Measurements from ENCODE around the gene EFNA2.

EFNA2 gene

DNA sequence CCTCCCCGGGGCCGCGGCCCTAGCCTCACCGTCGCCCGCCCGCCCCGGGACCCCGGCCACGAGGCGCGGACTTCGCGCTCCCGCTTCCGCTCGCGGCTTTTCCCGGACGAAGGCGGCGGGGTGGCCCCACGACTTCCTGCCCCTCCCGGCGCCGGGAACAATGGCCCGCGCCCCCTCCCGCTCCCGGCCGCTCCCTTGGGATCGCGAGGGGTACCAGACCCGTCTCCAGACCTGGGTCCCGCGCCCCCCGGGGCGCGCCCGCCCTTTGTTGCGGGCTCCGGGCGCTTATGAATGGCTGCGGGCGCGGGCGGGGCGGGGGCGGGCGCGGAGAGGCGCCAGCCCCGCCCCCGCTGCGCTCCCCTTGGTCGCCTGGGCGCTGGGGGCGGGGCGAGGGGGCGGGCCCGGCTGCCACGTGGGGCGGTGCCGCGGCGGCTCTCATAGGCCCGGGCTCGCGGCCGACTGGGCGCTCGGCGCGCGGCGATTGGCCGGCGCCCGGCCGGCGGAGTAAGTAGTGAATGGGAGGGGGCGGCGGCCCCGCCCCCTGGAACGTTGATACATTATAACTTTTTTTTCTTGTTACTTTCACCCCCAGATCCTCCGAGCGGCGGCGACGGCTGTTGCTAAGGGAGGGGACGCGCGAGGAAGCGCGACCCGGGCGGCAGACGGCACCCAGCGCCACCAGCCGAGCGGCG, 36.2 kb upstream of the EFNA2 start:
- peak; percentile 88 for DNase-seq (ENCODE audit: low read depth)

DNA sequence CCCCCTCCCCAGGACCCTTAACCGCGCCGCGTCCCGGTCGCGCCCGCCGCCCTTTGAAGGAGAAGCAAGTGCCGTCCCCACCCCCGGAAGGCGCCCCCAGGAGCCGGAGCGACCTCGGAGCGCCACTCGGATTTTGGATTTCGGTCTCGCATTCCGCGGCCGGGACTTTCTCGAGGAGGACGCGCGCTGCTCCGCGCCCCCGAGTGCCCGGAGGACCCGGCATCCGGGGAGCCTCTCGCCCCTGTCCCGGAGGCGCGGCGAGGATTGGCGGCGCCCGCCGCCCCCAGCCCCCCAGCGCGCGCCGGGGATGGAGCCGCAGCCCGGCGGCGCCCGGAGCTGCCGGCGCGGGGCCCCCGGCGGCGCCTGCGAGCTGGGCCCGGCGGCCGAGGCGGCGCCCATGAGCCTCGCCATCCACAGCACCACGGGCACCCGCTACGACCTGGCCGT, 35.7 kb upstream of the EFNA2 start:
- DNase-seq (ENCODE audit: low read depth), result no peak

DNA sequence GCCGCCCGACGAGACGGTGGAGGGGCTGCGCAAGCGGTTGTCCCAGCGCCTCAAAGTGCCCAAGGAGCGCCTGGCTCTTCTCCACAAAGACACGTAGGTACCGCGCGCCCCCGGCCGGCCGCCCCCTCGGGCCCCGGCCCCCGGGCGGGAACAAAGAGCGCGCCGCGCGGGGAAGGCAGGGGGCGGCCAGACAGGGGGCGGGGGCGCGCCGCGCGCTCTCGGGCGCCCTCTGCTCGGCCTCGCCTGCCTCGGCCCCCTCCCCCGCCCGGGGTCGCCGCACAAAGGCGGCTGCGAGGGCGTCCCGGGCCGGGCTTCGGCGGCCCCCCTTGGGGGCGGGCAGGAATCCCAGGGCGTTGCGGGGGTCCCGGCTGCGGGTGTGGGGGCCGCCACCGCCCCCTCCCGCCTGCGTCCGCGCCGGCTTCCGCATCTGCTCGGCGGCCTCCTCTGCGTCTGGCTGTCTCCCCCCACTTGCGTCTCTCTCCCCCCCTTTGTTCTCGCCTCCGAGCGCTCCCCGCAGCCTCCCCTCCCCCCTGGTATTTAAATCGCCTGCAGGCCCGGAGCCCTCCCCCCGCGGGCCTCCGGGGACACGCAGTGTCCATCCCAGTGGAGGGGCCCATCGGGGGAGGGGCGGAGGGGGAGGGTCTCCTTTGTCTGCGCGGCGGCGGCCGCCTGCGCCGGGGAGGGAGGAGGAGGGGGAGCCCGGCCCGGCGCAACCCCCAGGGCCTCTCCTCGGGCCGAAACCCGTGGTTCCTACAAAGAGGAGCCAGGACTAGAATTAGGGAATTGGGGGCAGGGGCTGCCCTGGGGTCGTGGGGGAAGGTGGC, 35.0 kb upstream of the EFNA2 start:
- peak; percentile 43 for DNase-seq (ENCODE audit: low read depth)

DNA sequence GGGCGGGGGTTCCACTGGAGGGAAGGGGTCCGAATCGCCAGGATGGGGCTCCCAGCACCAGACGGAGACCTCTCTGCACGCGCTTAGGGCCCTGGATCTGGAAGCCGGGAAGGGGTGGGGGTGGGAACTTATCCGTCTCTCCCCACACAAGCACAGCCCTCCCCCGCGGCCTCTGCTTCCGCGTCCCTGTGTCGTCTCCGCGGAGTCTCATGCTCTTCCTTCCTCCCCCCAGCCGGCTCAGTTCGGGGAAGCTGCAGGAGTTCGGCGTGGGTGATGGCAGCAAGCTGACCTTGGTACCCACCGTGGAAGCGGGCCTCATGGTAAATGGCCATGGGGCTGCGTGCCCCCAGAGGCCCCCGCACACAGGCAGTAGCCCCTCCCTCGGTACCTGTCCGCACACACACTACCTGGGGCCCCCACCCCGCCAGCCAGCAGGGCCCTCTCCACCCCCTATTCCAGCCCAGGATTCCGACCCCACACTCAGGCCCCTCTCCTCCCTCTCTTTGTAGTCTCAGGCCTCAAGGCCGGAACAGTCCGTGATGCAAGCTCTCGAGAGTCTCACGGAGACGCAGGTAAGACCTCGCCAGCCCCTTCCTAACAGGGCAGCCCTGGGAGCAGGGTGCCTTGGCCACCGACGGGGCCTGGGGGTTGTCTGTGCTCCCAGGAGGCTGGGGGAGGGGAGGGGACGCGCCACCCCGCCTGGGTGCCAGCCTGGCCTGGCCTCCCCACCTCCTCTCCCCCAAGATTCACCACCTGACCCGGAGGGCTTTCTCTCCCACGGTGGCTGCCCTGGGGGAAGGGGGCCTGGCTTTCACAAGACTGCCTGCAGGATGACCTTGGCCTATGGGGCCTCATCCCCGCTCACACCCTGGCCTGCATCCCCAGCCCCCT, 34.1 kb upstream of the EFNA2 start:
- DNase-seq (ENCODE audit: low read depth), result no peak

DNA sequence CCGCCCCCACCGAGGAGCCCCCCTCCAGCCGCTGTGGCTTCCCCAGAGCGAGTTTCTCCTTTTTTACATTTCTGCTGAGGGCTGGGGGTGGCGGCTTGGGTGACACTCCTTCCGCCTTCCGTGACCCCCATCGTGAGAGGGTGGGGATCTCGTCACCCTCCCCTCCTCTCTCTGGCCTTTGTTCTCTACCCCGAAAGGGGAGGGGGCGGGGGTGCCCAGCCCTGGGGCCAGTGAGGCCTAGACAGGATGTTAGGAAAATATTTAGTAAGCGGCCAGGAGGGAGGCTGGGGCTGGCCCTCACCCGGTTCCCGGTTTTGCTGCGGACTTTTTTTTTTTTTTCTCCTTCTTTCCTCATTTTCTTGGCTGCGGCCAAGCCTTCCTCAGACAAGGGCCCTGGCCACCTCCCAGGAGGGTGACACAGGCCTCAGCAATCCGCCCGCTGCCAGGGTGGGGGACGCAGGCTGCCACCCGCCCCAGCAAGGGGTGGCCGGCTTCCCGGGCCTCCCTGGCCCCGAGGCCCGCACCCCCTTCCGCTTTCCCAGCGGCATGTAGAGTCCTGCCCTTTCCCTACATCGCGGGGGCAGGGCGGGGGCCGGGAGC, 33.4 kb upstream of the EFNA2 start:
- peak; percentile 65 for DNase-seq (ENCODE audit: low read depth)

DNA sequence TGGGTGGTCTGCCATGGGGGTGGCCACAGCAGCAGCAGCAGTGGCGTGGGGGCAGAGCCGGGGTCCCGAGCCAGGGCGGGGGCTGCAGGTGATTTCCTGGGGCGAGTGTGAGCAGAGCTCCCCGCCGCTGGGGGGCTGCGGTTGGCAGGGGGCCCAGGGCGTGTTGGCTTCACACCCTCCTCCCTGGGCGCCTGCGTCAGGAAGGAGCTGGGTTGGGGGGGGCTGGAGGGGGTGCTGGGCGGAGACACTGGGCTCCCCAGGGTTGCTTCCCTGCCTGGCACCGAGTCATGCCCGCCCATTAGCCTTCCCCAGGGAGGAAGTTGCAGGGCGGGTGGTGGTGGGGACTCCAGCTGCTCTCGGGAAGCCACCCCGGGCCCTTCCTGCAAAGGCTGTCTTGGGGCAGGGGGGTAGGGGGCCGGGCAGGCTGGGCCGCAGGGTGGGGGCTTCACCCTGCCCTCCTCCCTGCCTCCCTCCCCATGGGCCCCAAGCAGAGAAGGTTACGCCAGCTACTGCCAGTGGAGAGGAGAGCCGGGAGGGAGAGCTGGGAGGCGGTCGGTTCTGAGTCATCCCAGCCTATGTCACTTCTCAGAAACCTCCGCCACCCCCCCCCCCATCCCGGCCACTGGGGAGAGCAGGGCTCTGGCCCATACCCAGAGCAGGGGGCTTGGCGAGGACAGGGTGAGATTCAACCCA, 32.7 kb upstream of the EFNA2 start:
- DNase-seq (ENCODE audit: low read depth), result peak; percentile 66

DNA sequence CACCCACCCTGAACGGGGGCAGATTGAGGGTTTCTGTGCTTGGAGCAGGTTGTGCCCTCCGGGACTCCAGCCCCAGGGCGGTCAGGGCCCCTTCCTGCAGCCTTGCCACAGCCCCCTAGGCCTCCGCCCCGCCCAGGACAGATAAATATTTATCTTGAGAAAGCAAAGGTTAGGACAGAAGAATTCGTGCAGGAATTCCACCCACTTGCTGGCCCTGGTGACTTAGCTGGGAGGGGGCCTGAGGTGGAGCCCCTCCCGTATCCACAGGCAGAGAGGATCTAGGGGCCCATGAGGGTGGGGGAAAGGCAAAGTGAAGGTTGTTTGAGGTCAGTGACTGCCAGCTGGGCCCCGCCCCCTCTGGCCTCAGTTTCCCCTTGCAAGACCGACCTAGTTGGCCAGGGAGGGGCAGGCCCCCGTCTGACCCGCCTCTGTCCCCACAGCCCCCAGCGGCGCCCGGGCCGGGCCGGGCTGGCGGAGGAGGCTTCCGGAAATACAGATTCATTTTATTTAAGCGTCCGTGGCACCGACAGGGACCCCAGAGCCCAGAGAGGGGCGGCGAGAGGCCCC, 32.1 kb upstream of the EFNA2 start:
- no peak for DNase-seq (ENCODE audit: low read depth)

DNA sequence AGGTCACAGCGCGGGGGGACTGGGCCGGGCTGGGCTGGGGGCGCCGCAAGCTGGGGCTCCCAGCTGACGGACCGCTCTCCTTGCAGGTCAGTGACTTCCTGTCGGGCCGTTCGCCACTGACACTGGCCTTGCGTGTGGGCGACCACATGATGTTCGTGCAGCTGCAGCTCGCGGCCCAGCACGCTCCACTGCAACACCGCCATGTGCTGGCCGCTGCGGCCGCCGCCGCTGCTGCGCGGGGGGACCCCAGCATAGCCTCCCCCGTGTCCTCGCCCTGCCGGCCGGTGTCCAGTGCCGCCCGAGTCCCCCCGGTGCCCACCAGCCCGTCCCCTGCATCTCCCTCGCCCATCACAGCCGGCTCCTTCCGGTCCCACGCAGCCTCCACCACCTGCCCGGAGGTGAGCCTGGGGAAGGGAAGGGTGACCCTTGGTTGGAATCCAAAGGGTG, 31.6 kb upstream of the EFNA2 start:
- no peak for DNase-seq (ENCODE audit: low read depth)

DNA sequence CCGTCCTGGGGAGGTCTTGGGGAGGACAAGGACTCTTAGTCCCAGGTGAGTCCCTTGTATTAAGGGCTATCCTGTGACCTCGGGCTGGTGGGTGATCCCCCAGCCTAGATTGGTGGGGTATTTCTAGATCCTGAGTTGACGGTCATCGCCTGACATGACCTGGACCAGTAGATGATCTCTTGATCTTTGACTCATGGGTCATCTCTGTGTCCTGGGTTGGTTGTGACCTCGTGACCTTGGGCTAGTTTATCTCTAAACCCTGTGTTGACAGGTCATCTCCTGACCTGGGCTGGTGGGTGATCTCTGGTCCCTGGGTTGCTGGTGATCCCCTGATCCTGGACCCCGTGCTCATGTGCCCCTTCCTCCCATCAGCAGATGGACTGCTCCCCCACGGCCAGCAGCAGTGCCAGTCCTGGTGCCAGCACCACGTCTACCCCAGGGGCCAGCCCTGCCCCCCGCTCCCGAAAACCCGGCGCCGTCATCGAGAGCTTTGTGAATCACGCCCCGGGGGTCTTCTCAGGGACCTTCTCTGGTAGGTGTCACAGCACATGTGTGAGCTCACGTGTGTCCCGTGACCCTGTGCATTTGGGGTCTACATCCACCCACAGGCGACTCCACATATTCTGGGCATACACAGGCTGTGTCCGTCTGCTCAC, 31.0 kb upstream of the EFNA2 start:
- no peak for DNase-seq (ENCODE audit: low read depth)

DNA sequence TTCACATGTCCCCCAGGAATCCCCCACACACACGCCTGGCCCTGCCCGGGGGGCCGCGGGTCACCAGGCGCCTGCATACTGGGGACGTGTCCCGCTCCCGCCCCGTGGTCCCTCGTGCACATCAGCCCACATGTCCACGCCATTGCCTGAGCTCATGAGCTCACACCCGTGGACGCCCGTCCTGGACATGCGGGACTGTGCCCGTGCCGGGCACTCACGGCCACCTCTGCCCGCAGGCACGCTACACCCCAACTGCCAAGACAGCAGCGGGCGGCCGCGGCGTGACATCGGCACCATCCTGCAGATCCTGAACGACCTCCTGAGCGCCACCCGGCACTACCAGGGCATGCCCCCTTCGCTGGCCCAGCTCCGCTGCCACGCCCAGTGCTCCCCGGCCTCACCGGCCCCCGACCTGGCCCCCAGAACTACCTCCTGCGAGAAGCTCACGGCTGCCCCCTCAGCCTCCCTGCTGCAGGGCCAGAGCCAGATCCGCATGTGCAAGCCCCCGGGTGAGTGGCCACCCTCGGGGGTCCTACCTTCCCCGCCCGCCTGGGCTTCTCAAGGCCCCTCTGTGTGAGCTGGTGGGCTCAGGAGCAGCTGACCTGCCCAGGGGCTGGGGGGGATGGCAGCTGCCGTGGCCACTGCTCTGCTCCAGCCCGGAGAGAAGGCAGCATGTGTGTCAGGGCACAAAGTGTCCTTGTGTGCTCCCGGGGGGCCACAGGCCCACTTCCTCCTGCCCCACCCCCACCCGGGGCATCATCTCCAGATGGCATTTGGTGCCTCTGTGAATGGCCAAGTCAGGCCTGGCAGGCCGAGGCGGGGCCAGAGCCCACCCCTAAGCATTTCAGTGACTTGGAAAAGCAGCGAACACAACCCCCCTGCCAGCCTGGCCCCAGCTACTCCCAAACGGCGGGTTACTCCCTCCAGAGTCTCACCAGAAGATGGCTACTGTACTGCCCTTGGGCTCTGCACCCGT, 30.2 kb upstream of the EFNA2 start:
- no peak for DNase-seq (ENCODE audit: low read depth)

DNA sequence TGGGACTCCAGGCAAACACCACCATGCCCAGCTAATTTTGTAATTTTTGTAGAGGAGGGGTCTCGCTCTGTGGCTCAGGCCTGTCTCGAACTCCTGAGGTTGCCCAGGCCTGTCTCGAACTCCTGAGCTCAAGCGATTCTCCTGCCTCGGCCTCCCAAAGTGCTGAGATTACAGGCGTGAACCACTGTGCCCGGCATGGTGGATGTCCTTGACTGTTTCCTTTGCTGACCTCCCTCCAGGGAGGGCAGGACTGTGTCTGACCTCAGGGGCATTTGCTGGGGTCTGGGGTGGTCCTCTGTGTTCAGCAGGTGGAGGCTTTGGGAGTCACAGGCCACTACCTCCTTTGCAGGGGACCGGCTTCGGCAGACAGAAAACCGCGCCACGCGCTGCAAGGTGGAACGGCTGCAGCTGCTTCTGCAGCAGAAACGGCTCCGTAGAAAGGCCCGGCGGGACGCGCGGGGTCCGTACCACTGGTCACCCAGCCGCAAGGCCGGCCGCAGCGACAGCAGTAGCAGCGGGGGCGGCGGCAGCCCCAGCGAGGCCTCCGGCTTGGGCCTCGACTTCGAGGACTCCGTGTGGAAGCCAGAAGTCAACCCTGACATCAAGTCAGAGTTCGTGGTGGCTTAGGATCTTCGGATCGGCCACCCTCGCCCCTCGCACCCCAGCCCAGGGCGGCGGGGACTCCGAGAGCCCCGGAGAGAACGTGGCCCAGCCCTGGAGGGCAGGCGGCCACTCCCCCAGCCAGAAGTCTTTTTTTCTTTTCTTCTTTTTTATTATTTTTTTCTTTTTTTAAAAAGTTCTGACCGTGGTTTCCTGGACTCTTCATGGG, 28.8 kb upstream of the EFNA2 start:
- DNase-seq (ENCODE audit: low read depth), result no peak

DNA sequence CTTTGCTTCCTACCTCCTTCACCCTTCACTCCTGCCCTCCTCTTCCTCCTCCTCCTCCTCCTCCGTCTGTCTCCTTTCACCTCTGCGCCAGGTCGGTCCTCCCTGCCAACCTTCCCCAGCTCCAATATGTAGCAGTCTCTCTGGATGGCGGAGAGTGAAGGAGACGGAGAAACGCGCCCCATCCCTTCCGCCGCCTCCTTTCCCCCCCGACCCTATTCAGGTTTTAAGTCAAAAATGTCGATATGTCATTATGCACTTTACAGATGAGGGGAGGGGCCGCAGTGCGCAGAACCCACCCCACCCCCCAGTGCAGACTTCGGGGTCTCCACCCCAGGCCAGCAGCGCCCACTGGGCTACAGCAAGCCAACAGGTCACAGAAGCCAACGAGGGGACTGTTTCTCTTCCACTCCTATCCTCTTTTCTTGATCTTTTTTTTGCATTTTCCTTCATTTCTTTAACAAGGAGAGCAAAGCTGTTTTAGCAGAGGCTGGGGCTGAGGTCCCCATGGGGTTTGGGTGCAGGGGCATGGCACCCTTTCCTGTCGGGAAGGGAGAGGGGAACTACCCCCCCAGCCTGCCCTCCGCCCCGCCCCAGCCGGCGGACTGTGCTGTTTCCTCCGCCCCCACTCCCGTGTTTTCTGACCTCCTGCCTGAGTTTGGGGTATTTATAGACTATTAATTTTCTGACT, 28.1 kb upstream of the EFNA2 start:
- DNase-seq (ENCODE audit: low read depth), result no peak

DNA sequence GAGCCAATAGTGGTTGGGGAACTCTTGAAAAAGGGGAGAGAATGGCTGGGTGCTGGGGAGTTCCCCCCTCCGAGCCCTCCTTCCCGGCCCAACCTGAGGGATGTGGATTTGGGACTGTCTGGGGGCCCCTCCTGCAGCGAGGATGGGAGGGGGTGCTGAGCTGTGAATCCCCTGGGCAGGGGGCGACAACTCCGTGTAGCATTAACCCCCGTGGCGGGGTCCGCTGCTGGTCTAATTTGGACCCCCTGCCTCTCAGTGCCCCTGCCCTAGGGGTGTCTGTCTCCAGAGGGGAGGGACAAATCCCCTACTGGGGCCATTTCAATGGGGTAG, 27.5 kb upstream of the EFNA2 start:
- DNase-seq (ENCODE audit: low read depth), result no peak

DNA sequence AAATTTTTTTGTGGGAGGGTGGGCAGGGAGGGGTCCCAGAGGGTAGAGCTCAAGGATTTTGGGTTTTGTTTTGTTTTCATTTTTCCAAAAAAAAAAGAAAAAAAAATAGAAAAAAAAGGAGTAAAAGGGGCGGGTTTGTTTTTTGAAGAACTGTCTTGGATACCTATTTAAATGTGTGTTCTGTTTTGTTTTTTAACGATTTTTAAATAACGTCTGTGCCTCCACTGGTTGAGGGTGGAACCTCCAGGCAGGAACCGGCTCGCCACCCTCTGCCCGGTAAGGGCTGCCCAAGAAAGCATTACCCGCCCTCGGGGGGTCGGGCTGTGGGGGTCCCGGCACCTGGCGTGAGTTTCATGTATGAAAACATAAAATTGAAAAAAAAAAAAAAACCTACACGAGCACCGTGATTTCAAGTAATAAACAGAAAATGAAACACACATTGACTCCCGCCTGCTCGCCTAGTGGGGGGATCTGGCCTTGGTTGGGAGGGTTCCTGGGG, 26.9 kb upstream of the EFNA2 start:
- no peak for DNase-seq (ENCODE audit: low read depth)

DNA sequence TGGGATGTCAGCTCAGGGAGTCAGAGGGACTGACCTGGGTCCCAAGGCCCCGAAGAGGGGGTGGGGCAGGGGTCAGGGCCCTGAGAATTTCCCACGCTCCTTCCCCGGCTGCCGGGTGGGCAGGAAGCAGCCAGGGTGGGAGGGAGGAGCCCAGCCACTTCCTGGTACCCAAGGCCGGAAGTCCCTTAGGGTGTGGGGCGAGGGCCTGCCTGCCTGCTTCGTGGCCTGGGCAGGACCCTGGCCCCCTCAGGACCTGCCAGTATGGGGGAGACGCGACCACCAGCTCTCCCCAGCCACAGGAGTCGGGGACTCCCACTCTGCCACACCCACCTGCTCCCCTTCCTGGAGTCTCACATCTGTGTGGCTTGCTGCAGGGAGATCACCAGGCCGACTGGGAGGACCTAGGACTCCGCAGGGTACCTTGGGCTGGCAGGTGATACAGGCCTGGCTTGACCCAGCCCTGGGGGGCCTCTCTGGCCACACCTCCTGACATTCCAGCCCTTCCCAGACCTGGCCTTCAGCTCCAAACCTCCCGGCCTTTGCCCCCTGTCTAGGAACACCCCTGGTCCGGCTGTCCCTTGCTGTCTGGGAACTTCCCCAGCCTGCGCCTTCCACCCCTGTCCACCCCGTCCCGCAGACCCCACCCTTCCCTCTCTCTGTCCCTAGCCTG, 26.3 kb upstream of the EFNA2 start:
- DNase-seq (ENCODE audit: low read depth), result peak; percentile 53

DNA sequence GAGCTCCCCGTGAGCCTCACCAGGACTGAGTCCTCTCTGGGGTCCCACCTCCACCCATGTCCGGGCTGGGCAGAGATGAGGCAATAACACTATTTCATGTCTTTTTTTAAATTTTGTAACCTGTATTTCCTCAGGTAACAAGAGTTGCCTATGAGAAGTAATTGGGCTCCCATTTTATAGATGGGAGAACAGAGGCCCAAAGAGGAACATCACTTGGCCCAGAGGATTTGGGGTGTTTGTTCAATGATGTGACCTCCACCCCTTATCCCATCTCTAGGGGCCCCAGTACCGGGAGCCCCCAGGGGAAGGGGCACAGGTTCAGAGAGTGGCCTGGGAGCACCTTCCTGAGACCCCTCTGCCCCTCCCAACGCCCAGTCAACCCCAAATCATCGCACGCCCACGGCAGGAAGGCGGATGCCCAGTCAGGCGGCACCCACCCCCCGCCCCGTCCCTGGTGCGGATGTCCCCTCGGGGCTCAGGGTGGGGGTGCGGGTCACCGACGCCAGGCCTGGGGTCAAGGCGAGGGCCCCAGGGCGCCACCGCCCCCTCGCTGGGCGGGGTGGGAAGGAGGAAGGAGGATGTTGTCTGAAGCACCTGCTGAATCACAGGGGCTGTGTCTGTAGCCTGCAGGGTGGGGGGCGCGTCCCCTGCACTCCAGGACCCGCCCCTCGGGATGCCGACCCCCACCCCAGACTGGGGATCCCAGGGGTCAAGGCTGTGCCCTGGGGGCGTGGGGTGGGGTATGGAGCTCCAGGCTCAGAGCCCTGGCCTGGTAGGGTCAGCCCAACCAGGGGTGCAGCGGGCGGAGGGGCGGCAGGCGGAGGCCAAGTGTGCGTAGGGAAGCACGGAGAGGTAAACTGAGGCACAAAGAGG, 25.6 kb upstream of the EFNA2 start:
- peak; percentile 42 for DNase-seq (ENCODE audit: low read depth)

All from activated gamma-delta T cell treated with anti-CD3 and anti-CD28 coated beads, Interleukin-2, amount 50 U/mL, for 16 hours (primary cell).